HS-5 (cell line): Measurements from ENCODE around the gene MMD.
"Not testable (repeated sequence)": the region's sequence is repeated elsewhere in the genome, so short reads cannot be mapped to it uniquely, and the experiment has no call there.

Experiments used
- DNase-seq: peaks from one replicate; pipeline ENCODE4 v3.0.0-alpha.2; 2012; ENCODE audit warnings: low read depth

The MMD gene

GRCh38 chr17:55421179-55421934, at the start of gene MMD:
Gene MMD (minus strand): TSS chr17:55421835. CDS start chr17:55421695, 140 bp downstream.
- no peak for DNase-seq

- no peak for DNase-seq
Observed at GRCh38 chr17:55466671-55467070, 45.0 kb upstream of the MMD start.

GRCh38 chr17:55465771-55466170, 44.1 kb upstream of the MMD start:
- DNase-seq, result not testable (repeated sequence)

GRCh38 chr17:55463600-55463999, 42.0 kb upstream of the MMD start:
- no peak for DNase-seq

GRCh38 chr17:55462711-55463110, 41.1 kb upstream of the MMD start:
- DNase-seq, result no peak

GRCh38 chr17:55462234-55462633, 40.6 kb upstream of the MMD start:
- DNase-seq, result no peak

GRCh38 chr17:55458978-55459377, 37.3 kb upstream of the MMD start:
- DNase-seq, result peak; percentile 76

- no peak for DNase-seq
Observed at GRCh38 chr17:55458287-55458900, 36.8 kb upstream of the MMD start.

- DNase-seq, result no peak
Observed at GRCh38 chr17:55456307-55457240, 34.9 kb upstream of the MMD start.

GRCh38 chr17:55454906-55455474, 33.4 kb upstream of the MMD start:
- DNase-seq, result peak; percentile 91

GRCh38 chr17:55453839-55454557, 32.4 kb upstream of the MMD start:
- DNase-seq, result no peak

GRCh38 chr17:55452139-55452790, 30.6 kb upstream of the MMD start:
- no peak for DNase-seq

GRCh38 chr17:55451758-55452138, 30.1 kb upstream of the MMD start:
- no peak for DNase-seq

- DNase-seq, result no peak
Observed at GRCh38 chr17:55451203-55451641, 29.6 kb upstream of the MMD start.

GRCh38 chr17:55450232-55450825, 28.7 kb upstream of the MMD start:
- no peak for DNase-seq

GRCh38 chr17:55448681-55449080, 27.0 kb upstream of the MMD start:
- no peak for DNase-seq

- DNase-seq, result no peak
Observed at GRCh38 chr17:55446581-55447205, 25.1 kb upstream of the MMD start.

- DNase-seq, result not testable (repeated sequence)
Observed at GRCh38 chr17:55446004-55446403, 24.4 kb upstream of the MMD start.

GRCh38 chr17:55444471-55445441, 23.1 kb upstream of the MMD start:
- DNase-seq, result no peak
